ENCODE results near the gene PAPSS1. TPM values are rescaled to one million over a fixed set of nuclear protein-coding genes. Genes with fewer than 3 reads are reported as not detected.

The PAPSS1 gene
- total RNA-seq, 2 donors from 2014 or later: 128 to 164 TPM

DNA sequence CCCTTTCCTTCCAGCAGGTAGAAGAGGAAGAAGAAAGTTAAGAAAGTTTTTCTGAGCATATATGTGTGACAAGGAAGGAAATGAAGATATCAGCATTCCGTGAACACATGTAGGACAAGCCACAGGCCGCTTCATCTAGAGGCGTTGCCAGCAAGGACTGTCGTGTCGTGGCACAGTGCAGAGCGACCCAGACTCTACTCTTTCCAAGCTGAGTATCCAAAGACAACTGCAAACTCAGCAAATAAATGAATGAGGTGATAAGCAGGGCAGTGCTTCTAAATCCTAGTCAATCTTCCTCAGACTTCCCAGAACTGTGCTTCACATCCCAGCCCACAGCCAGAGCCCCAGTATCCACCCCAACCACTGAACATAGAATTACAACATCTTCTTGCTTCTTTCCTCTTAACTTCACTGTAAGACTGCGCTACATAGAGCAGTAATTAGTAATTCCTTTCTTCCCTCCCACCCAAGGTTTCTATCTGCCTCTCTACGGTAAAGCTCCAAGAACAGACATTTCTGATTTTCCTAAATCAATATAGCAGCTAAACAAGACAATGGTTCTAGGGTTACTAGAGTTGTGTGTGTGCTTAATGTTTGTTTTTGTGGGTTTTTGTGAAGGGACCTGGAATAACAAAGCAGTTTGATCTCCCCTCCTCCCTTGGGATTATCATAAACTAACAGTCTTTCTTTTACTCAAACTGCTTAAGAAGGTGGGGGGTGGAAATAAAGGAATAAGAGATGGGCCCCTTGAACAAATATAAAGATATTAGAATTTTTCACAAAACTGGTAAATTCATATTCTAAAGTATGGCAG, 71.6 kb downstream of the PAPSS1 start:
- Mint-ChIP-seq H3K36me3 (ENCODE audit: low read depth) (peaks cover 54% of the 10 kb centered on the region), H3K4me1 (peaks cover 49% of the 10 kb centered on the region), H3K4me3 (peak overlapping the region; percentile 1), H3K27ac (peak overlapping the region; percentile 44), H3K27me3 (ENCODE audit: insufficient read depth) (no peaks in the 10 kb centered on the region), H3K9me3 (no peaks in the 10 kb centered on the region)
- no peak overlapping the region for H3K27ac ChIP-seq (ENCODE audit: low read depth, low read length)
- peaks cover 41% of the 10 kb centered on the region for H3K36me3 ChIP-seq (ENCODE audit: control insufficient read depth, insufficient read depth, low read length)
- H3K9me3 ChIP-seq (ENCODE audit: control insufficient read depth, low read length): no peaks in the 10 kb centered on the region
- H3K9ac ChIP-seq (ENCODE audit: extremely low read depth, low read length, poor library complexity, severe bottlenecking): no peak overlapping the region
- no peak for DNase-seq
- peak overlapping the region; percentile 42 for H3K4me3 ChIP-seq (ENCODE audit: low read length)
- no peaks in the 10 kb centered on the region for H3K27me3 ChIP-seq (ENCODE audit: control insufficient read depth, insufficient read depth, low read length, poor library complexity, severe bottlenecking)
- TF ChIP-seq CTCF (conservative IDR thresholded peaks at IDR 0.05): no peak
- peaks cover 18% of the 10 kb centered on the region for H3K4me1 ChIP-seq (ENCODE audit: control insufficient read depth, insufficient read depth, low read length)
- 87 to 100% methylated on average over 2 to 8 of the region's 8 CpGs for WGBS, 2 experiments (ENCODE audit: insufficient coverage in 1 of 2, insufficient read length in 1 of 2)

- Histone ChIP-seq H3K4me3 (ENCODE audit: low read length) (no peak overlapping the region), H3K9me3 (ENCODE audit: control insufficient read depth, low read length) (no peaks in the 10 kb centered on the region), H3K4me1 (ENCODE audit: control insufficient read depth, insufficient read depth, low read length) (peaks cover 18% of the 10 kb centered on the region), H3K27ac (ENCODE audit: low read depth, low read length) (no peak overlapping the region), H3K27me3 (ENCODE audit: control insufficient read depth, insufficient read depth, low read length, poor library complexity, severe bottlenecking) (no peaks in the 10 kb centered on the region), H3K9ac (ENCODE audit: extremely low read depth, low read length, poor library complexity, severe bottlenecking) (no peak overlapping the region), H3K36me3 (ENCODE audit: control insufficient read depth, insufficient read depth, low read length) (peaks cover 35% of the 10 kb centered on the region)
- Mint-ChIP-seq H3K27ac (no peak overlapping the region), H3K36me3 (ENCODE audit: low read depth) (peaks cover 57% of the 10 kb centered on the region), H3K4me3 (no peak overlapping the region), H3K9me3 (no peaks in the 10 kb centered on the region), H3K27me3 (ENCODE audit: insufficient read depth) (no peaks in the 10 kb centered on the region), H3K4me1 (peaks cover 49% of the 10 kb centered on the region)
- TF ChIP-seq CTCF (conservative IDR thresholded peaks at IDR 0.05): no peak
- WGBS, 2 experiments (ENCODE audit: insufficient coverage in 1 of 2, insufficient read length in 1 of 2): 86 to 98% methylated on average over 4 of the region's 4 CpGs
- no peak for DNase-seq
Measured at GRCh38 chr4:107647591-107647990, 72.4 kb downstream of the PAPSS1 start.

DNA sequence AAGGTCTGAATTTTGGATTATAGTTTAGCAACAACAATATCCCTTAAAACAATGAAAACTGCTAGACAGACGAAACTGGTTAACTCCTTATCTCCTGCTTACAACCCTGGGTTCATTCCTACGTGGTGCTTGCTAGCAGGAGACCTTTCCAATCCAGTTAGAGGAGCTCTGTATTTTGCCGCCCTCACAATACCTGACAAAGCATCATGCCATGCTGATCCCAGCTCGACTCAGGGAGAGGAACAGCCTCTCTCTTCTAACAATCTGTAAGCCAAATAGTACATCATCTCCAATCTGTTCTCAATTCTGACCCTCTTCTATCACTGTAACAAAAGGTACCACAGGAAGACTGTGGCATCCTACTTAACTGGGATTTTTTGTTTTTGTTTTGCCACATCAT, 74.4 kb downstream of the PAPSS1 start:
- 71 to 86% methylated on average over 4 of the region's 4 CpGs for WGBS, 2 experiments (ENCODE audit: insufficient coverage in 1 of 2, insufficient read length in 1 of 2)
- TF ChIP-seq CTCF (conservative IDR thresholded peaks at IDR 0.05): no peak
- H3K27ac ChIP-seq (ENCODE audit: low read depth, low read length): no peak overlapping the region
- Mint-ChIP-seq H3K4me1 (peaks cover 46% of the 10 kb centered on the region), H3K36me3 (ENCODE audit: low read depth) (peaks cover 49% of the 10 kb centered on the region), H3K9me3 (no peaks in the 10 kb centered on the region), H3K4me3 (no peak overlapping the region), H3K27ac (no peak overlapping the region), H3K27me3 (ENCODE audit: insufficient read depth) (no peaks in the 10 kb centered on the region)
- H3K9ac ChIP-seq (ENCODE audit: extremely low read depth, low read length, poor library complexity, severe bottlenecking): no peak overlapping the region
- H3K4me1 ChIP-seq (ENCODE audit: control insufficient read depth, insufficient read depth, low read length): peaks cover 18% of the 10 kb centered on the region
- no peak for DNase-seq
- H3K36me3 ChIP-seq (ENCODE audit: control insufficient read depth, insufficient read depth, low read length): peaks cover 27% of the 10 kb centered on the region
- H3K9me3 ChIP-seq (ENCODE audit: control insufficient read depth, low read length): peaks cover 6% of the 10 kb centered on the region
- no peak overlapping the region for H3K4me3 ChIP-seq (ENCODE audit: low read length)
- H3K27me3 ChIP-seq (ENCODE audit: control insufficient read depth, insufficient read depth, low read length, poor library complexity, severe bottlenecking): no peaks in the 10 kb centered on the region

Data from endodermal cell (in vitro differentiated cells).